K562 (cell line): ENCODE data around the gene RANGAP1. TPM values are rescaled to one million over a fixed set of nuclear protein-coding genes. Genes with fewer than 3 reads are reported as not detected.

Experiments
- CCAR2 ChIP-seq: fragments of 200-400 bp; formaldehyde crosslinking; IDR thresholded peaks from 2 replicates; pipeline ENCODE4 v1.6.1; 2017; ENCODE audit warnings: mild to moderate bottlenecking, low read depth, low read length
- DNMT1 ChIP-seq: fragments of 450-650 bp; IDR thresholded peaks from 2 replicates; pipeline ENCODE4 v1.6.1; 2016; ENCODE audit warnings: antibody characterized with exemption, mild to moderate bottlenecking
- ELF2 ChIP-seq: fragments of 250-450 bp; sonication (Bioruptor Pico); IDR thresholded peaks from 2 replicates; pipeline ENCODE4 v1.5.0; 2021; ENCODE audit warnings: mild to moderate bottlenecking
- ETV6 ChIP-seq, 3 experiments: fragments of 150-350 bp in 1 of 3; sonication (generic) in 1 of 3; formaldehyde crosslinking in 1 of 3; IDR thresholded peaks; 2 replicates each; pipeline versions ENCODE4 v1.6.1 to v1.8.0; 2014 to 2022; ENCODE audit warnings: borderline replicate concordance in 2 of 3, low read depth in 2 of 3, antibody characterized with exemption in 1 of 3, low read length in 1 of 3, mild to moderate bottlenecking in 1 of 3, missing genetic modification reagents in 1 of 3
- HDAC8 ChIP-seq: fragments of 450-650 bp; IDR thresholded peaks from 2 replicates; pipeline ENCODE4 v1.6.1; 2016; ENCODE audit warnings: mild to moderate bottlenecking, missing genetic modification characterization, moderate library complexity, missing compliant biosample characterization
- KDM4B ChIP-seq, 2 experiments: fragments of 450-650 bp in 1 of 2; sonication (generic) in 1 of 2; IDR thresholded peaks; 2 replicates each; pipeline ENCODE4 v1.6.1; 2016 to 2017; ENCODE audit warnings: borderline replicate concordance in 2 of 2, antibody characterized with exemption in 1 of 2, low read depth in 1 of 2, mild to moderate bottlenecking in 1 of 2
- POLR2H ChIP-seq: IDR thresholded peaks from 2 replicates; pipeline ENCODE4 v1.6.1; 2016; ENCODE audit warnings: missing genetic modification characterization, low read depth, mild to moderate bottlenecking, control low read depth, missing compliant biosample characterization, moderate library complexity
- SRSF3 ChIP-seq: fragments of 200-400 bp; formaldehyde crosslinking; IDR thresholded peaks from 2 replicates; pipeline ENCODE4 v1.6.1; 2016; ENCODE audit warnings: mild to moderate bottlenecking, low read length, moderate library complexity; ENCODE audit not compliant: insufficient read depth
- TRIM28 ChIP-seq: fragments of 450-650 bp; IDR thresholded peaks from 2 replicates; pipeline ENCODE4 v1.6.1; 2017
- WHSC1 ChIP-seq: IDR thresholded peaks from one replicate; pipeline ENCODE4 v1.6.1; 2012; ENCODE audit warnings: low read length, control low read depth, inconsistent platforms
- ZBED1 ChIP-seq: IDR thresholded peaks from 2 replicates; pipeline ENCODE4 v1.6.1; 2014
- ZNF354B ChIP-seq: fragments of 250-450 bp; sonication (Bioruptor Pico); IDR thresholded peaks from 2 replicates; pipeline ENCODE4 v1.4.0; 2020
- ZNF444 ChIP-seq: fragments of 250-450 bp; sonication (Bioruptor Pico); IDR thresholded peaks from 2 replicates; pipeline ENCODE4 v1.4.0; 2020; ENCODE audit warnings: mild to moderate bottlenecking, moderate library complexity
- ZSCAN32 ChIP-seq: fragments of 450-650 bp; formaldehyde crosslinking; IDR thresholded peaks from 2 replicates; pipeline ENCODE4 v1.4.0; 2020; ENCODE audit warnings: mild to moderate bottlenecking, moderate library complexity
- polyA plus RNA-seq, 8 experiments: library from polyadenylated mRNA; depleted of rRNA in 4 of 8; stranded (reverse) in 5 of 8; unstranded in 3 of 8; fragments of >200 nt; fragmentation: Nextera tagmentation in 2 of 8; fragmentation: Illumina TruSeq in 1 of 8; extraction: Ambion mirVana in 2 of 8; extraction: Trizol in 1 of 8; gene quantifications; 2 replicates each; pipeline versions ENCODE4 v1.2.1 to v1.2.3, GENCODE V29; 2011 to 2014; ENCODE audit warnings: inconsistent platforms in 1 of 8, missing spikeins in 1 of 8
- total RNA-seq, 7 experiments: library from RNA; depleted of rRNA in 6 of 7; stranded (reverse); fragments of >200 nt in 6 of 7; fragmentation: Illumina TruSeq in 2 of 7; extraction: Trizol in 2 of 7; gene quantifications; 2 replicates each; pipeline versions ENCODE4 v1.2.1 to v1.2.3, GENCODE V29; 2011 to 2021; ENCODE audit warnings: low replicate concordance in 1 of 7
- TF ChIP-seq, protein P1 (sequence below): fragments of 250-450 bp; sonication (Bioruptor Pico); IDR thresholded peaks from 2 replicates; pipeline ENCODE4 v1.5.0; 2021; ENCODE audit warnings: mild to moderate bottlenecking, borderline replicate concordance
- TF ChIP-seq, protein P2 (sequence below): sonication (generic); formaldehyde crosslinking; IDR thresholded peaks from 2 replicates; pipeline ENCODE4 v1.8.0; 2022; ENCODE audit warnings: missing genetic modification reagents, mild to moderate bottlenecking, borderline replicate concordance
- TF ChIP-seq, protein P3 (sequence below): fragments of 450-650 bp; IDR thresholded peaks from 2 replicates; pipeline ENCODE4 v1.6.1; 2016; ENCODE audit warnings: low read depth, mild to moderate bottlenecking, moderate library complexity
- TF ChIP-seq, protein P4 (sequence below): sonication (generic); formaldehyde crosslinking; IDR thresholded peaks from 2 replicates; pipeline ENCODE4 v1.8.0; 2022; ENCODE audit warnings: mild to moderate bottlenecking, missing genetic modification reagents
- TF ChIP-seq, protein P5 (sequence below): fragments of 250-450 bp; sonication (Bioruptor Pico); IDR thresholded peaks from 2 replicates; pipeline ENCODE4 v1.8.0; 2022; ENCODE audit warnings: inconsistent platforms, mild to moderate bottlenecking, moderate library complexity, borderline replicate concordance

RANGAP1 gene
- total and polyA plus RNA-seq, 9 of the 15 experiments (the other 6 are each of a cell fraction or from before 2014, with no cell fraction given) = 2.1 to 104 (median 50.6) TPM

DNA sequence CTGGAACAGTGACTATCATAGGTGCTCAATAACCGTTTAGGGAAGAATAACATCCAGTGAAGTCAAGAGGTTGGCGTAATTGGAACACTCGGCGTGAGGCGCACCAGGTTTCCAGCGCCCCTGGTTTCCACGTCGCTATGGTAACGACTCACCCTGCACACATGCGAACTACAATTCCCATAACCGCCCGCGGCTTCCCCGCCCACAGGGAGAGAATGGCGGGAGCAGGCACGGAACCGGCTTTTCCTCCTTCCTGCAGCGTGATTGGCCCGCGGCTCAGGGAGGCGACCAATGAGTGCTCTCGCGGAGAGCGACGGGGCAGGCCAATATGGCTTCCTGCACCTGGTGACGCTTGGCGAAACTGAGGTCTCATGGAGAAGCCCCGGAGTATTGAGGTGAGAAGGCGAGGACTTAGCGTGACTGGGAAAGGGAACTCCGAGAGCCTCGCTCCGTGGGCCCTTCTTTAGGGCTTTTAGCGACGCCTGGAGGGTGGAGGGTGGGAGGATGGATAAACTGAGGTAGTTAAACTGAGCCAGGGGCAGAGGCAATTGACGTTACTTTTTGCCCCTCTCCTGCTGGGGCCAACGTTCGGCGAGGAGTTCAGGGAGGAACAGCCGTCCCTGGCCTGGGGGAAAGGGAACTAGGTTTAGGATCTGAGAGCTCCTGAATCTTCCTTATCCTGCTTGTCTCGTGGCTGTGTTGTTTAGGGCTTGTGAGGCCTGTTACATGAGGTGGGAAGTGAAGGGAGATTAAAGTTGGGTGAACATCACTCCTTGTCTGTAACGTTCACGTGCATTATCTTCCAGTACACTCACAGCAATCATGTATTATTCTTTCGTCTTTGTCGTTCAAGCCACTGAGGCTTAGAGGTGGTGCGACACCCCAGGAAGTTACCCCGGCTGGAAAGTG, 80.7 kb downstream of the RANGAP1 start, which contains the start of gene L3MBTL2 (continued):
- TF ChIP-seq, protein P1, sequence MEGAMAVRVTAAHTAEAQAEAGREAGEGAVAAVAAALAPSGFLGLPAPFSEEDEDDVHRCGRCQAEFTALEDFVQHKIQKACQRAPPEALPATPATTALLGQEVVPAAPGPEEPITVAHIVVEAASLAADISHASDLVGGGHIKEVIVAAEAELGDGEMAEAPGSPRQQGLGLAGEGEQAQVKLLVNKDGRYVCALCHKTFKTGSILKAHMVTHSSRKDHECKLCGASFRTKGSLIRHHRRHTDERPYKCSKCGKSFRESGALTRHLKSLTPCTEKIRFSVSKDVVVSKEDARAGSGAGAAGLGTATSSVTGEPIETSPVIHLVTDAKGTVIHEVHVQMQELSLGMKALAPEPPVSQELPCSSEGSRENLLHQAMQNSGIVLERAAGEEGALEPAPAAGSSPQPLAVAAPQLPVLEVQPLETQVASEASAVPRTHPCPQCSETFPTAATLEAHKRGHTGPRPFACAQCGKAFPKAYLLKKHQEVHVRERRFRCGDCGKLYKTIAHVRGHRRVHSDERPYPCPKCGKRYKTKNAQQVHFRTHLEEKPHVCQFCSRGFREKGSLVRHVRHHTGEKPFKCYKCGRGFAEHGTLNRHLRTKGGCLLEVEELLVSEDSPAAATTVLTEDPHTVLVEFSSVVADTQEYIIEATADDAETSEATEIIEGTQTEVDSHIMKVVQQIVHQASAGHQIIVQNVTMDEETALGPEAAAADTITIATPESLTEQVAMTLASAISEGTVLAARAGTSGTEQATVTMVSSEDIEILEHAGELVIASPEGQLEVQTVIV (CRISPR knock-in tag) = no peak
- TF ChIP-seq KDM4B (IDR thresholded peaks at IDR 0.05; ENCODE audit: borderline replicate concordance in 2 of 2, low read depth in 1 of 2) (no peak), SRSF3 (no peak), POLR2H (no peak), DNMT1 (no peak), HDAC8 (tag) (no peak), WHSC1 (no peak), TRIM28 (no peak), ETV6 (IDR thresholded peaks at IDR 0.05; ENCODE audit: borderline replicate concordance in 1 of 2, low read depth in 2 of 2, low read length in 1 of 2) (no peak), ETV6 (CRISPR knock-in tag; IDR thresholded peaks at IDR 0.05; ENCODE audit: borderline replicate concordance) (no peak), ELF2 (CRISPR knock-in tag) (no peak), ZNF354B (CRISPR knock-in tag) (no peak), CCAR2 (no peak), ZBED1 (no peak), ZSCAN32 (CRISPR knock-in tag) (no peak), ZNF444 (CRISPR knock-in tag) (no peak)
- TF ChIP-seq, protein P2, sequence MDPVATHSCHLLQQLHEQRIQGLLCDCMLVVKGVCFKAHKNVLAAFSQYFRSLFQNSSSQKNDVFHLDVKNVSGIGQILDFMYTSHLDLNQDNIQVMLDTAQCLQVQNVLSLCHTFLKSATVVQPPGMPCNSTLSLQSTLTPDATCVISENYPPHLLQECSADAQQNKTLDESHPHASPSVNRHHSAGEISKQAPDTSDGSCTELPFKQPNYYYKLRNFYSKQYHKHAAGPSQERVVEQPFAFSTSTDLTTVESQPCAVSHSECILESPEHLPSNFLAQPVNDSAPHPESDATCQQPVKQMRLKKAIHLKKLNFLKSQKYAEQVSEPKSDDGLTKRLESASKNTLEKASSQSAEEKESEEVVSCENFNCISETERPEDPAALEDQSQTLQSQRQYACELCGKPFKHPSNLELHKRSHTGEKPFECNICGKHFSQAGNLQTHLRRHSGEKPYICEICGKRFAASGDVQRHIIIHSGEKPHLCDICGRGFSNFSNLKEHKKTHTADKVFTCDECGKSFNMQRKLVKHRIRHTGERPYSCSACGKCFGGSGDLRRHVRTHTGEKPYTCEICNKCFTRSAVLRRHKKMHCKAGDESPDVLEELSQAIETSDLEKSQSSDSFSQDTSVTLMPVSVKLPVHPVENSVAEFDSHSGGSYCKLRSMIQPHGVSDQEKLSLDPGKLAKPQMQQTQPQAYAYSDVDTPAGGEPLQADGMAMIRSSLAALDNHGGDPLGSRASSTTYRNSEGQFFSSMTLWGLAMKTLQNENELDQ (CRISPR knock-in tag) = no peak
- TF ChIP-seq, protein P3, sequence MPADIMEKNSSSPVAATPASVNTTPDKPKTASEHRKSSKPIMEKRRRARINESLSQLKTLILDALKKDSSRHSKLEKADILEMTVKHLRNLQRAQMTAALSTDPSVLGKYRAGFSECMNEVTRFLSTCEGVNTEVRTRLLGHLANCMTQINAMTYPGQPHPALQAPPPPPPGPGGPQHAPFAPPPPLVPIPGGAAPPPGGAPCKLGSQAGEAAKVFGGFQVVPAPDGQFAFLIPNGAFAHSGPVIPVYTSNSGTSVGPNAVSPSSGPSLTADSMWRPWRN = no peak
- TF ChIP-seq, protein P4, sequence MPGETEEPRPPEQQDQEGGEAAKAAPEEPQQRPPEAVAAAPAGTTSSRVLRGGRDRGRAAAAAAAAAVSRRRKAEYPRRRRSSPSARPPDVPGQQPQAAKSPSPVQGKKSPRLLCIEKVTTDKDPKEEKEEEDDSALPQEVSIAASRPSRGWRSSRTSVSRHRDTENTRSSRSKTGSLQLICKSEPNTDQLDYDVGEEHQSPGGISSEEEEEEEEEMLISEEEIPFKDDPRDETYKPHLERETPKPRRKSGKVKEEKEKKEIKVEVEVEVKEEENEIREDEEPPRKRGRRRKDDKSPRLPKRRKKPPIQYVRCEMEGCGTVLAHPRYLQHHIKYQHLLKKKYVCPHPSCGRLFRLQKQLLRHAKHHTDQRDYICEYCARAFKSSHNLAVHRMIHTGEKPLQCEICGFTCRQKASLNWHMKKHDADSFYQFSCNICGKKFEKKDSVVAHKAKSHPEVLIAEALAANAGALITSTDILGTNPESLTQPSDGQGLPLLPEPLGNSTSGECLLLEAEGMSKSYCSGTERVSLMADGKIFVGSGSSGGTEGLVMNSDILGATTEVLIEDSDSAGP (CRISPR knock-in tag) = no peak
- TF ChIP-seq, protein P5, sequence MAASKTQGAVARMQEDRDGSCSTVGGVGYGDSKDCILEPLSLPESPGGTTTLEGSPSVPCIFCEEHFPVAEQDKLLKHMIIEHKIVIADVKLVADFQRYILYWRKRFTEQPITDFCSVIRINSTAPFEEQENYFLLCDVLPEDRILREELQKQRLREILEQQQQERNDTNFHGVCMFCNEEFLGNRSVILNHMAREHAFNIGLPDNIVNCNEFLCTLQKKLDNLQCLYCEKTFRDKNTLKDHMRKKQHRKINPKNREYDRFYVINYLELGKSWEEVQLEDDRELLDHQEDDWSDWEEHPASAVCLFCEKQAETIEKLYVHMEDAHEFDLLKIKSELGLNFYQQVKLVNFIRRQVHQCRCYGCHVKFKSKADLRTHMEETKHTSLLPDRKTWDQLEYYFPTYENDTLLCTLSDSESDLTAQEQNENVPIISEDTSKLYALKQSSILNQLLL (CRISPR knock-in tag) = no peak
